Measurements from ENCODE around the gene NUMA1.

NUMA1 gene

GRCh38 chr11:72061739-72062396 is 18.5 kb downstream of the NUMA1 start:
- no peak for DNase-seq (ENCODE audit: low read depth)

GRCh38 chr11:72058416-72059034 is 21.8 kb downstream of the NUMA1 start:
- DNase-seq (ENCODE audit: low read depth): no peak

DNA sequence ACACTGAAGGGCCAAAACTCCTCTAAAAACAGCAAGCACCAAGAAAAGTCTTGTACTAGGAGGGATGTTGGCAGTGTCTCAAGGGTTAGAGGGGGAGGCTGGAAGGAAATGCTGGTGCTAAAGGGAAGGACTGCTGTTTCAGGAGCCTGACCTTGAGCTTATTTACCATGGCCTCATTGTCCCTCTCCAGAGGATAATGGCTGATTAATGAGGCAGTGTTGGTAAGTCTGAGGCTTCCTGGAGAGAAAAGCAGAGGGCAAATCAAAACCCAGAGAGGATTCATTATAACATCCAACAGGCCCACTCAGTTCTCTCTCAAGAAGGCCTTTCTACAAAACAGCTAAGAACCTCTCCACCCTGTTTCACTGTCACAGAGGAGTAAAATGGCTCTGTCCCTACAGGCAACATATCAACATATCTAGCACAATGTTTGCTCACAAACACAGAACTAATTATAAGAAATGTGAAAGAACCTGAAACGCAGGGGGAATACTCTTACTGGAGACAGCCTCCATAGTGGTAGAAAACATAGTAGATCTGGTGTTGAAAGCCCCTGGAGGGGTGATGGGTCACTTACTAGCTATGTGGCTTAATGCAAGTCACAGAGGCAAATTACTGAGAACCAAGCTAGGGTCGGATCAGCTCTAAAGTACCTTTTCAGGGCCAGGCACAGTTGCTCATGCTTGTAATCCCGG is 31.4 kb downstream of the NUMA1 start:
- DNase-seq (ENCODE audit: low read depth): no peak

DNA sequence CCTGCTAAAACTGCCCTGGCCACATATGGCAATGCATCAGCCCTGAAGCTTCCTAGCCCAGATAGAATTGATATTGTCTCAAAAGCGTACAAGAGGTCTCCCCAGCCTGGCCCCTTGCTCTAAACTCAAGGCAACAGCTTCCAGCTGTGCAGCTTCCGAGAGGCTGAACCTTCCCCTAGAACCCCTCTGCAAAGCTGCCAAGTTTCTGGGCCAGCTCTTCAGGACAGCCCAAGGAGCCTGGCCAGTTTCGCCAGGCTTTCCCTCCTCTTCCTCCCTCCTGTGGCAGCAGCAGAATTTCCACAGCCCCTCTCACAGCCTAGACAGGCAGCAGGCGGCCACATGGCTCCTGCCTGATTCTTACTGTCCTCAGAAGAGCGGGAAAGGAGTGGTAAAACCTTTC is 34.5 kb downstream of the NUMA1 start:
- DNase-seq (ENCODE audit: low read depth): no peak

DNA sequence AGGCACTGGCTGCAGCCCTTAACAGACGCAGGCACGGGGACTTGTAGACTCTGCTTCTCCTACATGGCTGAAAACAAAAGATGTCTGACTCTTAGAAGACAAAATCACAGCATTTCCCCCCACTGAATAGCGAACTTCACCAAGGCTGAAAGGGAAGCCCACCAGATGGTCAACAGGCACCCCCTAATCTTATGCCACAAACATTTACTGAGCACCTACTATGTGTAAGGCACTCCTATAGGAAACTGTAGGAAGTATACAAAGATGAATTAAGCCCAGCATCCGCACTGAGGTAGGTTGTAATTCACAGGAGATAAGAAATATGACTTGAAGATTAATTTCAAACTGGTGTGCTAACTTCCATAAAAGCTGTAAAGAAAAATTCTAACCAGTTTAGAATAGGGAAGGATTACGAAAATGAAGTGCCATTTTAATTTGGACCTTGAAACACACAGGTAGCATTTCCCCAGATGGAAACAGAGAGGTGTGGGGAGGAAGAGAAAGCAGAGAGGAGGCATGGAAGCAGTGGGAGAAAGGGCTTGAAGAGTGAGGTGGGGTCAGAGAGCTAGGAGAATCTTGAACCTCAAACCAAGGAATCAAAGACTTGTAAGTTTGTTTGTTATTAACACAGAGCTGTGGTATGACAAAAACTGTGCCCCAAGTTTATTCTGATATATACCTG is 38.1 kb downstream of the NUMA1 start:
- no peak for DNase-seq (ENCODE audit: low read depth)

DNA sequence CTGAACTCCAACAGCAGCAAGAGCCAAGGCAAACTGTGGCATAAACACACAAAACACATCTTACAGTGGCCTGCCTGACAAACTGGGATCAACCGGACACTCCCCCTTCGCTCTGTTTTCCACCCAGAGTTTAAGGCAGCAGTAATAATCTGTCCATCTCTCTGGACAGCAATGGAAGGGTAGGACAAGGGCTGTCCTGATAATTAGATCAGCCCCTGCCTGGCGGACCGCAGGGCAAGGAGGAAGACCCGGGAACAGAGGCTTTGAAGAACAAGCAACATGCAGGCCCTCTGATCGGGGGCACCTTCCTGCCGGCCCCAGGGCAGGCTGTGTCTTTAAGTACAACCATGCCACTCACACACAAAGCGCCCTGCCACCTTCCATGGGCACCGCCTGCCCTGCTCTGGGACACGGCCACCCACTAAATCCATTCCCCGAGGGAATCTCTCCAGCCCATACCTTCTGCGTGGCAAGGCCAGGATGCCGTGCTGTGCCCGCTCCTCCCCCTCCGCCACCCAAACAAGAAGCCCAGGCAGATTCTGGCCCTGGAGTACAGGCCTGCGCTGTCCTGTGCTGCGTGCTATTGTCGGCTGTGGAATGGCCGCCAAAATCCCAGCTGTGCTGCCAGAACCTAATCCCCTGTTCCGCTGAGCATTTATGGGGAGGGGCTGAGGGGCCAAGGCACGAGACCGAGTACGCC is 38.8 kb downstream of the NUMA1 start:
- no peak for DNase-seq (ENCODE audit: low read depth)

- DNase-seq (ENCODE audit: low read depth): peak; percentile 76
Observed at GRCh38 chr11:72040491-72041363, 39.6 kb downstream of the NUMA1 start.

DNA sequence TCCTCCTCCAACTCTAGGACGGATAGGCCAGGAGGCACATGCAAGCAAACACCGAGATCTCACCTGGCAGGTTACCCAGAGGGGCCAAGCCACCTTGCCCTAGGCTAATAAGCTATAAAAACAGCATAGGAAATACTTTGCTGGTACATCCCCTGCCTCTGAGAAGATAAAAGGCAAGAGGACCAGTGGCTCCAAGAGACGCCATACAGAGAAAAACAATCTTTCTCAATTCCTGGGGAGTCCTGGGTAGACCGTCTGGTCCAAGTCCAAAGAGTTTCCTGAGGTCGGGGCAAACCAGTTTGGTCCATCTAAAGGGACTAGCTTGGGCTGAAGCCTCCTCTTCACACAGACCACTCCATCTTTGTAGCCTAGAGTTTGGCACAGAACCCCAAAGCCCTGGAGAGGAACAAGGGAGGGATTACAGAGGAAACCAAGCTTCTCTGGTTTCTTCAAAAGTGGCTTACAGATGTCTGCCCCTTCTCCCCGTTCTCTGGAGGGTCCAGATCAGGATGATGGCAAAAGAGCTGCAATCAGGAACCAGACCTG is 40.4 kb downstream of the NUMA1 start:
- DNase-seq (ENCODE audit: low read depth): no peak

- no peak for DNase-seq (ENCODE audit: low read depth)
Observed at GRCh38 chr11:72039031-72039855, 41.1 kb downstream of the NUMA1 start.

- DNase-seq (ENCODE audit: low read depth): no peak
Observed at GRCh38 chr11:72038491-72038890, 41.9 kb downstream of the NUMA1 start.

- no peak for DNase-seq (ENCODE audit: low read depth)
Observed at GRCh38 chr11:72037554-72038311, 42.6 kb downstream of the NUMA1 start.

DNA sequence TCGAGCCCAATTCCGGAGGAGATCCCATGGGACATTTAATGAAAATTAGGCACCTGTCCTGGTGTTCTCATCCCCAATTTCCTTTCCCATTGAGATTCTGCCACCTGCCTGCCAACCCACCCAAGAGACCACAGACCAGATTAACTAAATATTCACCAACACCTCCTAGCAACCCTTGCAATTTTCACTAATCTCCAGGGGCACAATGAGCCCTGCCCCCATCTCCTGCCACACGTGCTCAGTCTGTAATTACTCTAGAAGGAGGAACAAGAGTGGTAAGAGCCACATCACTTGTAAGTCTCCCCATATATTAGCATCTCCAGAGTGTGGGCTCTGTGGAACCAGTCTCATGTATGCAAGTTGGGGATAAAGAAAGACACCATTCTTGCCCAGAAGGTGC is 43.7 kb downstream of the NUMA1 start:
- DNase-seq (ENCODE audit: low read depth): no peak

DNA sequence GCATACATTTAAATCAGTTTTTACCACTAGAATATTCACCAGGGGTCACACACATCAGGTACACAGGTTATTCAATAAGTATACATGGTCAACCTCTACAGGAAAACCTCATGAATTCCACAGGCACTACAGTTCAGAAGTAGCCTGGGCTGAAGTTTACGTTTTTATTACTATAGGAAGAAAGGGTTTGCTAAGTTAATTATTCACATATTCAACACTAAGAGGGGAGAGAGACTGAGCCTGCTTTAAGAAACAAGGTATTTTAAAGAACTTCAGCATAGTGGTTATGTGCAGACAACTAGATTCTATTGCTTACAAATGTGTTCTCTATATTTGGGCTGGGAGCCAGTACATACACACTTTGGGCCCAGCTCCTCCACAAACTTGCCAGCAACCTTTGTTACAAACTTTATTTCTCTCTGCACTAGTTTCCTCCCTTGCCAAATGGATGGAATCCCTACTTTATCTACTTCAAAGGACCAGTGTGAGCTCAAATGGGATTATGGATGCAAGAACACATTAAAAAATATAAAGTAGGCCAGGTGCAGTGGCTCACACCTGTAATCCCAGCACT is 49.8 kb downstream of the NUMA1 start:
- DNase-seq (ENCODE audit: low read depth): no peak

GRCh38 chr11:72026090-72026489 is 54.3 kb downstream of the NUMA1 start:
- DNase-seq (ENCODE audit: low read depth): no peak

GRCh38 chr11:72024069-72024754 is 56.1 kb downstream of the NUMA1 start:
- no peak for DNase-seq (ENCODE audit: low read depth)

- no peak for DNase-seq (ENCODE audit: low read depth)
Observed at GRCh38 chr11:72023335-72023734, 57.0 kb downstream of the NUMA1 start.

- no peak for DNase-seq (ENCODE audit: low read depth)
Observed at GRCh38 chr11:72018171-72018570, 62.2 kb downstream of the NUMA1 start.

GRCh38 chr11:72015511-72016061 is 64.8 kb downstream of the NUMA1 start:
- DNase-seq (ENCODE audit: low read depth): no peak

Data from HS-5 (cell line).